CD4-positive, alpha-beta T cell treated with Interleukin-15 for 4 hours (primary cell): ENCODE results near the gene SMC1A.
"Not testable (repeated sequence)": the region's sequence is repeated elsewhere in the genome, so short reads cannot be mapped to it uniquely, and the experiment has no call there.

ENCODE experiments used
- DNase-seq: peaks from one replicate; pipeline ENCODE4 v3.0.0-alpha.2; 2020; ENCODE audit warnings: low spot score

SMC1A gene

DNA sequence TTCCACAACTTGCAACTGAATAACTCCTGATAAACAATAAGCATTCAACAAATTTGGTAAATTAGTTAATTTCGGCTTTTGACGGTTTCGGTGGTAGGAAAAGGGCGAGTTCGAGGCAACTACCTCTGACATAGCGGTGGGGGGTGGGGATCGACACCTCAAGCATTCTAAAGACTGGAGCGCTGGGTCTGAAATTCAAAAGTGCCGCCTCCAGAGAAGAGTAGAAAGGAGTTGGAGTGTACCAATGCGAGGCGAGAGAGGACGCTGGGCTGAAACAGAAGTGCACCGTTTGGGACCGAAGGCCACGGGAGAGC, 725 bp downstream of the SMC1A start:
- DNase-seq = no peak

- DNase-seq = no peak
These were observed 1.3 kb downstream of the SMC1A start for GRCh38 chrX:53421125-53421524.

DNA sequence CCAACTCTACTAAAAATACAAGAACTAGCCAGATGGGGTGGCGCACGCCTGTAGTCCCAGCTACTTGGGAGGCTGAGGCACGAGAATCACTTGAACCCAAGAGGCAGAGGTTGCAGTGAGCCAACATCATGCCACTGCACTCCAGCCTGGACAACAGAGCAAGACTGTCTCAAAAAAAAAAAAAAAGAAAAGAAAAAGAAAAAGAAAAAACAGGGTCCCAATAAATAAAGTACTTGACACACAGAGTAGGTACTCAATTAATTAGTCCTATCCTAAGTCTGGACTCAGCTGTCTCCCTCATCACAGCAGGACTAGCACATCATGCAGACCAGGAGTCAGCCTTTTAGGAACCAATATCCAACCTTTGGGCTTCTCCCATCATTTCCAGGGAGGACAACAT, 2.1 kb downstream of the SMC1A start:
- DNase-seq = not testable (repeated sequence)

DNA sequence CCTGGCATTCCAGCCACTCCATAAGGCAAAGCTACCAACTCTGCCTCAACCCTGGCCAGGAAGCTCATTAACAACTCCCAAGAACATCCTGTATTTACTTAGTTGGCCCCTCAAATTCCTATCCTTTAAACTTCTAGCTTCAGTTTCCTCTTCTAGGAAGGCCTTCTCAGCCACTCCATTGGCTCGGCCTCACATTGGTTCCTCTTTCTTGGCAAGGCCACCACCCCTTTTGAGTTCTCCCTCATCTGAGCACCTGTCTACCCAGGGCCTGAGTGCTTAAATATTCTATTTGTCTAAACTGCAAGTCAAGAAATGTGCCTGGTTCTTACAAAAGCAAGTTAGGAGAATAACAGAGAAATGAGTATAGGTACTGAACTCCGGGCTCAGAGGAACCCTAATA, 10.0 kb downstream of the SMC1A start:
- DNase-seq = no peak

- no peak for DNase-seq
These were observed 18.9 kb downstream of the SMC1A start for GRCh38 chrX:53403535-53403934.

DNA sequence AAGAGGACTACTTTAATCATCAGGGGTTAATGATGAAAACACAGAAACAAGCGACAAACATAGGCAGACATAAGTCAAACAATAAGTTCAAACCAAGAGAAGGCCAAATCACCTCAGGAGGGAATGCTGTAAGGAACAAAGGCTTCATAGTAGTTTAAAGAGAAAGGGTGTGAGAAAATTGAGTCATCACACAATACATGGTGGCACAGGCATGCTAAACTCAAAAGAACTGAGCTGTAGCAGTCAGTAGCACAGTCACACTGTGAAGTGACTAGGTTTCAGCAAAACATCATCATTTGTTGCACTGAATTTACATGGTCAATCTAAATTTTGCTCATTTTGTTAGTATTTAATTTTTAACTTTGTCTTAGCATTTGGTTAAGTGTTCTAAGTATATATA, 24.2 kb downstream of the SMC1A start:
- DNase-seq = no peak

GRCh38 chrX:53395605-53396298, 26.7 kb downstream of the SMC1A start:
- DNase-seq = no peak

DNA sequence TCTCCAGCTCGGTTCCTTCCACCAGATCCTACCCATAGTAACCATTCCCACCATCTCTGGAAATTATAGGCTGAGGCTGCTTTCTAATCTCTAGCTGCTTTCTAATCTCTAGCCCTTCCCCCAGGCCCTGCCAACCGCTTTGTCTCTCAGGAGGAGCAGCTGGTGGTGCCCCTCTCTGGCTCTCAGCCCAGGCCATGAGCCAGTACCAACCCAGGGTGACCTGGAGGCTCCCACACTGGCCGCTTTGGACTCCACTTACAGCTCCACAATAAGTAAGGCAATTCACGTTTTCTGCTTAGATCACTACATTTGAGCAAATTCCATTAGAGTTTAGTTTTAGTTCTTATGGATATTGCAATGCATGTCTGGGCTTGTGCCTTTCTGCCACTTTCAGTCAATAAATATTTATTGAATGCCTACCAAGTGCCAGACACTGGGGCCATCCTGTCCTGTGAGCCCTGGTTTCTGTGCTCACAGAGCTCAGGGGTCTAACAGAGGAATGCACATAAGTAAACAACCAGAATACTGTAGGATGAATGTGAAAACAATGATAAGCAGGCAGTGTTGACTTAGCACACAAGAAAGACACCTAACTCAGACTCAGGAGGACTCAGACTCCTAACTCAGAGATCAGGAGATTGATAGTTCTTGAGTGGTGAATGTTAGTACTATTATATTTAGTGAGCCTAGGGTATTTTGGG, 38.9 kb downstream of the SMC1A start:
- DNase-seq = no peak

DNA sequence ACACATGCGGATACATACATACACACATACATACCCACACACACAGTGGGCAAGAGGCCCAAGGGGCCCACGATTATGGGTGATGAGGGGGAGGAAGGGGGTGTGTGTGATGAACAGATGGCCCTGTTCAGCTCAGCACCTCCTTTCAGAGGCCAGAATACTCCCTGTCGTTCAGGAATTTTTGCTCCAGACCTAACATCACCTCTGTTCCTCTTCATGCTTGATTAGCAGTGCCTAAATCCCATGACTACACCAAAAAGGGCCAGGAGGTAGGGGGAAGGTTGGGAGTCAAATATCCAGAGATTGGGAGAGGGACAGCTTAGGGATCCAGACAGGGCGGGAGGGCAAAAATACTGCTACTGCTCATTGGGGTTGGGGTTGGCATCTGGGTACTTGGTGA, 42.7 kb downstream of the SMC1A start:
- DNase-seq = no peak

- DNase-seq = no peak
These were observed 43.3 kb downstream of the SMC1A start for GRCh38 chrX:53379008-53379710.

GRCh38 chrX:53377464-53377863, 45.0 kb downstream of the SMC1A start:
- DNase-seq = no peak

DNA sequence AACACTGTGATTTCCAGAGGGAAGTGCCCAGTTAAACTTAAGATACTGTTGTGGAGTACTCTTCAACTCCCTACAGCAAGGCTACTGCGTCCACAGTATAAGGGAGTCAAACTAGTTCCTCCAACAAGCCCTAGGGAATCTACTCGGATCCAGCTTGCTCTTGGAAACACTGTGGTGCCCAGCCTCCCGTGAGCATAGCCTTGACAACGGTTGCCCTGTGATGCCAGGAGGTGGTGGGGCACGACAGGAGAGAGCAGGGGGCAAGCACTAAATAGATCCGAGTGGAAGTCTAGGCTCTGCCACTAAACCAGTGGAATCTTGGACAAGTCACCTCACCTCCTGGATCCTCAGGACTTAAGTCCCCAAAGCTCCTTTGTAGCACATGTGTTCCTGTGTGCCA, 45.6 kb downstream of the SMC1A start:
- no peak for DNase-seq

DNA sequence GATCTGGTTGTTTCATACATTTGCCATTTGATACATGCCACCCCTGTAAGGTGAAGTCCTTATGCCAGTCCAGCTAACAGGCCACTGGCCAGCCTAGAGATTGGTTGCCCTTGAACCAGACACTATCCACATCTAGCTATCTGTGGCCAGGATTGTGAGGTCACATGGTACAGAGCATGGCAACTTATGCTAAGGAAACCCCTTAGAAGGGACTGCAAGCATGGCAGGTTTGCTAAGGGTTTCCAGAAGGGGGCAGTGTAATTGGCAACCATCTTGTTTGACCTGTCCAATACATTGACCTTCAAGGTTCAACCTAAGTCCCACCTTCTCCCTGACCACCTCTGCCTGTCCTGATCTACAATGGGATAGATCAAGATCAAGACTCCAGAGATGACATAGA, 47.5 kb downstream of the SMC1A start:
- DNase-seq = no peak

DNA sequence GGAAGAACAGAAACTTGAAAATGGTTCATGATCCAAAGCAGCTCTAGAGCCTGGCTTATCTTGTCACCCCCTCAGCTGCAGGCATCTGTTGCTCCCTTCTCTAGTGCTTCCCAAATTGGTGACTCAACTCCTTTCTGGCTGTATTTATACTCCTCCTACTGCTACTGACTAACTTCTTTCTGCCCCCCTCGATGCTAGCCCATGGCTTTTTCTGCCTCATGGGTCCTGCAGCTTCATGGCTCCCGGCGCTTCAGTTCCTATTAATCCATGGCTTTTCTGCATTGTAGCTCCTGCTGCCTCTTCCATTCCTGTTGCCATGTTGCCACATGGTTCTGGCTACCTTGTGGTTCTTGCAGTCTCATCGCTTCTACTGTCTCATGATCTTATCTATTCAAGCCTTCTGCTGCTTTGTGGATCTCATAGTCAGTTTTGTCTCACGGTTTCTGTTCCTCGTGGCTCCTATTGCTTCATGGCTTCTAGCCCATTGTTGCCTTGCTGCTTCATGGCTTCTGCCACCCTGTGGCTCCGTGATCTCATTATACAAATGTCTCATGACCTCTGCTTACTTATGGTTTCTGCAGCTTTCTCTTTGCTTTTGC, 48.1 kb downstream of the SMC1A start:
- DNase-seq = no peak

GRCh38 chrX:53373307-53373706, 49.1 kb downstream of the SMC1A start:
- no peak for DNase-seq

- DNase-seq = not testable (repeated sequence)
These were observed 56.0 kb downstream of the SMC1A start for GRCh38 chrX:53366454-53366853.

DNA sequence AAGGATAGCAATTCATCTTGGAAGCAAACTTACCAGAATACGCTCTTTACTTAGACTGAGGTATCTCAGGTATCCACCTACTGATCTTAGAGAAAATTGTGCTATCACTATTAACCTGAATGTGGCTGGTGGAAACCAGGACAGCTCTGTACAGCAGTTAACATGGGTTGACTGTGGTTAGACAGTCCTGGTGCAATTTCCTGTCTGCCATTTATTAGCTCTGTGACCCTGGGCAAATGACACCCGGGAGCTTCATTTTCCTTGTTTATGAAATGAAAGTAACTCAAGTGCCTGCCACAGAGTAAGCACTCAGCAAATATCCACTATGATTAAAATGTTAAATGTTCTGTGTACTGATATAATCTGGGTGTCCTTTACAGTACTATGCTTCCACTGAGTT, 60.0 kb downstream of the SMC1A start:
- no peak for DNase-seq

DNA sequence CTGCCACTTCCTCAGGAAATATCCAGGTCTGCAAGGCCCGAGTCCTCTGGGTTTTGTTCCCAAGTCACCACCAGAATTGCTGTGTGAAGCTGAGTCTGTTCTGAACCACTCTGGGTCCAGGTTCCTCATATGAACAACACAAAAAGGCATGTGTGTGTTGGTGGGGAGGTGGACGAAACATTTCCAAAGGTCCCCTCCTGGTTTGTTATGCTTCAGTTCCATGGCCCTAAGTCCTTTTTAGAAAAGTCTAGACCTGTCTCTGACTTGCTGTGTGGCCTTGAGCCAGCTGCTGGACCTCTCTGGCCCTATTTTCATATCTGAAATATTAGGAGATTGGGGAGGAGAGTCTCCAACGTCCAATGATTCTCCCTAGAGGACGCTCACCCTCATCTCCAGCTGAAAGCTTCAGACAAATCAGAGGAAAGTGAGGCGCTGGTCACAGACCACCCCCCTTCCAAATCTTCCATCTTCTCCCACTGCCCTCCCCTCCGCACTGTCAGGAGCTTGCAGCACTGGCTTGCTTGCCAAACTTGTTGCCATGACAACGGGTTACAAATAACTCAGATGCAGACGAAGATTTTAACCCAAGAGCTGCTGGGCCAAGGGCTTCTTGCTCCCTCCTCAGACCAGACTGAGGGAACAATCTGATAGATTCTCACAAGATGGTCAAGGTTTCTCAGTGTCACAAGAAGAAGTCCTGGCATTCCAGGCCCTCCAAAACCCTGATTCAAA, 64.5 kb downstream of the SMC1A start:
- DNase-seq = no peak

DNA sequence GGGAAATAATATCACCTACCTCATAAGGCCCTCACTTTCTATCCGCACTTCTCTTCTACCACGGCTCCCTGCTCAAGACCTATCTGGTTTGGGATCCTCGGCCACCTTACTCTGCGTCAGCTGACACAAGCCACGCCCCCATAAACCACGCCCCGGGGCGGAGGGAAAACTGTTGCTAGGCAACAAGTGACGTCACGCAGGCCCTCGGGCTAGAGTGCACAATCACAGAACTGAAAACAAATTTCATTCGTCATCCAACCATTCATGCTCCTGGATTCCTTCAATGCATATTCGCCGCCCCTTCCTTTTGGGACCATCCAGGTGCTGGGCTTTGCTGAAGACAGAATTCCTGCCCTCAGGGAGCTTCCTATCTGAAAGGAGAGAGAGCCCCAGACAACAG, 66.3 kb downstream of the SMC1A start:
- no peak for DNase-seq

DNA sequence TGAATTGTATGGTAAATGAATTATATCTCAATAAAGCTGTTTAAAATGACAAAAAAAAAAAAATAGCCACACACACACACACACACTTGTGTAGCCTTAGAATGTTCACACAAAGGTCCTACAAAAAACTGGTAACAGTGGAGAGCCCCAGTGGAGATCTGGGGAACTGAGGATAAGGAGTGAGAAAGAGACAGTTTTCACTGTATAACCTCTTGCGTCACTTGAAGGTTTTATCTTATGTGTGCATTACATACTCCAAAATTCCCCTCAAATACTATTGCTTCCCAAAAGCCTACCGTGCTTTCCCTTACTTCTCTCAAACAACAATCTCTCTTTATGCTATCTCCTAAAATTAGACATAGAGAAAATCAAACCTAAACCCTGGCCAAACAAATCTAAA, 67.8 kb downstream of the SMC1A start:
- DNase-seq = no peak

DNA sequence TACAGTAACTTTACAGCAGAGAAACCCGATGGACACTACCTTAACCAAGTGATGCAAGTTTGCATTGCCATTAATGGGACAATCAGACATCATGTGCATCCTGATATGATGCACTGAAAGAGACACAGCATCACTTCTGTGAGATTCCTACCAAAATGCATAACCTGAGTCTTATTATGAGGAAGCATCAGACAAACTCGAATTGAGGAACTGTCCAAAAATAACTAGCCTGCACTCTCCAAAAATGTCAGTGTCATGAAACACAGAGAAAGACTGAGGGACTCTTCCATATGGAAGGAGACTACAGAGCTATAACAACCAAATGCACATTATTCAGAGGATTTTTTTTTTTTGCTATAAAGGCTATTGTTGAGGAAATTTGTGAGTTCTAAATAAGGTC, 74.5 kb downstream of the SMC1A start:
- DNase-seq = no peak

DNA sequence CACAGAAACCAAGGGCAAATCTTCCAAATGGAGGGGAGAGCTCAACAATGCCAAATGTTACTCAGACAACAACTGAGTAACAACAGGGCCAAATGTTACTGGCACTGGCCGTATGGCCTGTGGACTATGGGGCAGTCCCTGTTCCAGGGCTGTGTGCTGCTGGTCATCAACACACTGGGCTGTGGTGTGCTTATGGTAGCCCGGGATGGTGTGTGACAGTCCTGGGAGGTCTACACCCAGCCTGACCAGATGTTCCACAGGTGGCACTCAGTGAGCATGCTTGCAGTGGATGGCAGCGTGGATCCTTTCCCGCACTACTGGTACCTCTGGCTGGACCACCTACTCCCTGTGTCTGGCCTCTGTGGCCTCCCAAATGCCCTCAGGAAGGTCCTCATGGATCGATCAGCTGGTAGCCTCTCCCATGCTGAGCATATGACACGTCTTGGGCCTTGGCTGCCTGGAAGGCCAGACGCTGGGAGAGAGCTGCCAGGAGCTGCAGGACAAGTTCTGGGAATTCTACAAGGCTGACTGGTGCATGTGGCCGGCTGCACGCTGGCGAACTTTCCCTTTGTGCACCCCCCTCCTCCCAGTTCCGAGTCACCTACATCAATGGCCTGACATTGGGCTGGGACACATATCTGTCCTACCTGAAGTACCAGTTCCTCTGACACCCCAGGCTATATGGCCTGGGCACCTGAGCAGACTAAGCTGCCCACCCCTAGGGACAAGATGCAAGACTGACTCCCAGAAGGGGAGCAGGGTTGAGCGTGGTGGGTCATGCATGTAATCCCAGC, 81.4 kb downstream of the SMC1A start:
- DNase-seq = no peak
